SK-N-SH (cell line): Measurements from ENCODE around the gene PTPN2. TPM values are rescaled to one million over a fixed set of nuclear protein-coding genes. Genes with fewer than 3 reads are reported as not detected.

Experiments used
- CTCF ChIA-PET: fragments of 300-600, 350-600 bp; formaldehyde crosslinking; extraction: SDS; loops from one replicate; lab custom pipeline; 2021; lab: Yijun Ruan, JAX
- POLR2A ChIA-PET: fragments of 350-600 bp; sonication (Branson Sonifier 250); formaldehyde crosslinking; extraction: SDS; loops from one replicate; lab custom pipeline; 2020; ENCODE audit warnings: antibody characterized with exemption, inconsistent platforms; lab: Yijun Ruan, JAX
- DNase-seq: peaks from one replicate; pipeline ENCODE4 v3.0.0; 2012
- H2AFZ ChIP-seq: fragments of 200-600 bp; sonication (generic); 2 replicates; pipeline ENCODE4 v1.8.1; 2016; ENCODE audit warnings: antibody characterized with exemption, mild to moderate bottlenecking, low read depth
- H3F3A ChIP-seq: fragments of 200-600 bp; sonication (generic); replicated peaks from 2 replicates; pipeline ENCODE3; 2016; ENCODE audit warnings: antibody characterized with exemption, mild to moderate bottlenecking; ENCODE audit not compliant: insufficient read depth
- H3K27ac ChIP-seq, 2 experiments: fragments of 200-500 bp in 1 of 2; fragments of 200-600 bp in 1 of 2; sonication (Bioruptor generic) in 1 of 2; sonication (generic), shearing (Covaris generic) in 1 of 2; 2 replicates each; pipeline versions ENCODE4 v1.5.1 to v1.6.1; 2014 to 2016; ENCODE audit warnings: low read depth in 2 of 2, inconsistent platforms in 1 of 2, low read length in 1 of 2, mild to moderate bottlenecking in 1 of 2, mixed read lengths in 1 of 2
- H3K27me3 ChIP-seq: fragments of 200-600 bp; sonication (generic), shearing (Covaris generic); 2 replicates; pipeline ENCODE4 v1.6.1; 2016; ENCODE audit warnings: mixed run types; ENCODE audit not compliant: insufficient read depth
- H3K36me3 ChIP-seq, 2 experiments: fragments of 200-500 bp in 1 of 2; fragments of 200-600 bp in 1 of 2; sonication (Bioruptor generic) in 1 of 2; sonication (generic) in 1 of 2; replicated peaks in 1 of 2; 2 replicates each; pipeline versions ENCODE3 to v1.5.1; 2014 to 2016; ENCODE audit warnings: low read length in 1 of 2, mild to moderate bottlenecking in 1 of 2; ENCODE audit not compliant: insufficient read depth in 2 of 2, control insufficient read depth in 1 of 2
- H3K4me1 ChIP-seq, 2 experiments: fragments of 200-500 bp in 1 of 2; fragments of 200-600 bp in 1 of 2; sonication (Bioruptor generic) in 1 of 2; sonication (generic), shearing (Covaris generic) in 1 of 2; 2 replicates each; pipeline versions ENCODE4 v1.5.1 to v1.6.1; 2014 to 2016; ENCODE audit warnings: low read depth in 1 of 2, low read length in 1 of 2, mixed run types in 1 of 2; ENCODE audit not compliant: insufficient read depth in 2 of 2, control insufficient read depth in 1 of 2
- H3K4me2 ChIP-seq: fragments of 200-600 bp; sonication (generic), shearing (Covaris generic); 2 replicates; pipeline ENCODE4 v1.6.1; 2017; ENCODE audit warnings: mixed run types
- H3K4me3 ChIP-seq, 2 experiments: fragments of 200-500 bp in 1 of 2; fragments of 200-600 bp in 1 of 2; sonication (Bioruptor generic) in 1 of 2; sonication (generic), shearing (Covaris generic) in 1 of 2; 2 replicates each; pipeline versions ENCODE4 v1.5.1 to v1.8.1; 2014 to 2016; ENCODE audit warnings: low read depth in 2 of 2, inconsistent platforms in 1 of 2, low read length in 1 of 2, mild to moderate bottlenecking in 1 of 2, mixed read lengths in 1 of 2, moderate library complexity in 1 of 2
- H3K79me2 ChIP-seq: fragments of 200-600 bp; sonication (generic); 2 replicates; pipeline ENCODE4 v1.8.1; 2017; ENCODE audit warnings: mild to moderate bottlenecking; ENCODE audit not compliant: insufficient read depth
- H3K9ac ChIP-seq: fragments of 200-600 bp; sonication (generic); 2 replicates; pipeline ENCODE4 v1.6.1; 2017; ENCODE audit warnings: mixed run types
- H3K9me2 ChIP-seq: fragments of 200-600 bp; sonication (generic); 2 replicates; pipeline ENCODE4 v1.6.1; 2017; ENCODE audit warnings: mixed run types
- H3K9me3 ChIP-seq: fragments of 200-600 bp; sonication (generic); 2 replicates; pipeline ENCODE4 v1.6.1; 2017; ENCODE audit warnings: mixed run types, mild to moderate bottlenecking, moderate library complexity
- H4K20me1 ChIP-seq: fragments of 200-600 bp; sonication (generic); 2 replicates; pipeline ENCODE4 v1.6.1; 2017; ENCODE audit warnings: mild to moderate bottlenecking, mixed run types; ENCODE audit not compliant: insufficient read depth
- GATA2 ChIP-seq: sonication (generic); formaldehyde crosslinking; IDR thresholded peaks from 2 replicates; pipeline ENCODE4 v1.5.0; 2020; ENCODE audit warnings: mild to moderate bottlenecking, missing genetic modification reagents
- MEF2A ChIP-seq: IDR thresholded peaks from 2 replicates; pipeline ENCODE4 v1.4.0; 2012; ENCODE audit warnings: low read depth, borderline replicate concordance
- NFIC ChIP-seq: IDR thresholded peaks from 2 replicates; pipeline ENCODE4 v1.4.0; 2012; ENCODE audit warnings: borderline replicate concordance
- POLR2AphosphoS5 ChIP-seq: IDR thresholded peaks from 2 replicates; pipeline ENCODE4 v1.6.1; 2012; ENCODE audit warnings: low read depth, low read length
- RAD21 ChIP-seq: IDR thresholded peaks from 2 replicates; pipeline ENCODE4 v1.6.1; 2012; ENCODE audit warnings: mild to moderate bottlenecking, low read length
- SIN3A ChIP-seq: IDR thresholded peaks from 2 replicates; pipeline ENCODE4 v1.6.1; 2012; ENCODE audit warnings: low read depth, mild to moderate bottlenecking, low read length, moderate library complexity, borderline replicate concordance
- TAF1 ChIP-seq: IDR thresholded peaks from 2 replicates; pipeline ENCODE4 v1.6.1; 2012; ENCODE audit warnings: low read depth, mild to moderate bottlenecking, low read length, moderate library complexity, borderline replicate concordance
- WGBS: methylation state at CpG from one replicate; pipeline ENCODE4 v1.1.6; 2017; ENCODE audit warnings: low lambda C conversion rate; 5-methylcytosine and 5-hydroxymethylcytosine counted together
- polyA plus RNA-seq, 3 experiments: library from polyadenylated mRNA; depleted of rRNA; stranded (reverse); fragments of >200 nt; gene quantifications; 2 replicates each; pipeline ENCODE4 v1.2.3, GENCODE V29; 2012
- TF ChIP-seq, protein P1 (sequence below): fragments of 150-350 bp; IDR thresholded peaks from 2 replicates; pipeline ENCODE4 v1.6.1; 2017; ENCODE audit warnings: antibody characterized with exemption, low read length, low read depth, borderline replicate concordance
- TF ChIP-seq, protein P2 (sequence below): IDR thresholded peaks from 2 replicates; pipeline ENCODE4 v1.4.0; 2012; ENCODE audit warnings: low read depth
- TF ChIP-seq, protein P3 (sequence below): IDR thresholded peaks from 2 replicates; pipeline ENCODE4 v1.4.0; 2012; ENCODE audit warnings: low read depth, borderline replicate concordance
- TF ChIP-seq, protein P4 (sequence below): IDR thresholded peaks from 2 replicates; pipeline ENCODE4 v1.6.1; 2012; ENCODE audit warnings: mild to moderate bottlenecking, low read depth, low read length, moderate library complexity

Gene PTPN2
- polyA plus RNA-seq, 1 of the 3 experiments (the other 2 are of a cell fraction), result 11.2 TPM

DNA sequence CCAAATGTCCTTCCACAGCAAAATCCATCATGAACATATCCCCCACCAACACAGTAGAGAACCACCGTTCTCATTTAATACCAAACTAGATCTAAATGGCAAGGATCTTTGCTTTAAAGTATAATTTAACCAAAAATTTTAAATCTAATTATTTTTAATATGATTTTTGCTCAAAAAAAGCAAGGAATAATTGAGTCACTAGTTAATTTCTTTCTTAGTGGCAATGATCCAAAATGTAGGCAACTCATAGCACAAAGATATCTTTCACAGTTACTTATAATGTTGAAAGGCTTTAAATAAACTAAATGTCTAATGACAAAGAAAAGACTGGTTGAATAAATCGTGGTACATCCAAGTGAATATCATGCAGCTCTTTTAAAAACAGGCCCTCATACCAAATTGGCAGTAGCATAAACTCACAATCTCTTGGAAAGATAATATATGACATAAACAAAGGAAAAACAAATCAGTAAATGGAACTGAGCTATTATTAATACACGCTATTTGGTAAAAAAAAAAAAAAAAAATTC, 20.3 kb downstream of the PTPN2 start:
- CTCF ChIA-PET, result interaction anchor here (1.5 kb wide), 1 partner anchor 70 kb away, joined by 3 read pairs; no protein-coding TSS in a partner anchor

DNA sequence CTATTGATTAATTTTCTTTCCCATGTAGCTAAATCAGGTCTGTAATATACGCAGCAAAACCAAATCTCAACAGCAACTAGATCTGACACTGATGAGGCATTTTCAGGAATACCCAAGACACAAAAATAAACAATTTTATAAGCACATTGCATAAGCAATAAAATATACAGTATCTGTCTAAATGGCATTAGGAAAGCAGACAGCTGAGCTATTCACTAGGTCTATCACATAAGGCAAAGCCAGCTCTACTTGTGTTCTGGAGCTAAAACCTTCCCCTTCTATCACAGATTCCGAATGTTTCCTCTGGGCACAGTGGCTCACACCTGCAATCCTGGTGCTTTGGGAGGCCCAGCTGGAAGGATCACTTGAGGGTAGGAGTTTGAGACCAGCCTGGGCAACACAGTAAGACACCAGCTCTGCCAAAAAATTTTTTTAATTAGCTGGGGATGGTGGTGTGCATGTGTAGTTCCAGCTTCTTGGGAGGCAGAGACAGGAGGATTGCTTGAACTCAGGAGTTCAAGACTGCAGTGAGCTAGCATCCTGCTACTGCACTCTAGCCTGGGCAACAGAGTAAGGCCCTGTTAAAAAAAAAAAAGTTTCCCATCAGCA, 21.1 kb downstream of the PTPN2 start:
- POLR2A ChIA-PET, result interaction anchor here (1.5 kb wide), 1 partner anchor 20 kb away, joined by 4 read pairs; no protein-coding TSS in a partner anchor
- DNase-seq, result no peak

More for the DNA sequence above, 20.3 kb downstream of the PTPN2 start:
- no peak overlapping the region for H3K4me2 ChIP-seq
- TF ChIP-seq, protein P1, sequence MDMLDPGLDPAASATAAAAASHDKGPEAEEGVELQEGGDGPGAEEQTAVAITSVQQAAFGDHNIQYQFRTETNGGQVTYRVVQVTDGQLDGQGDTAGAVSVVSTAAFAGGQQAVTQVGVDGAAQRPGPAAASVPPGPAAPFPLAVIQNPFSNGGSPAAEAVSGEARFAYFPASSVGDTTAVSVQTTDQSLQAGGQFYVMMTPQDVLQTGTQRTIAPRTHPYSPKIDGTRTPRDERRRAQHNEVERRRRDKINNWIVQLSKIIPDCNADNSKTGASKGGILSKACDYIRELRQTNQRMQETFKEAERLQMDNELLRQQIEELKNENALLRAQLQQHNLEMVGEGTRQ, result no peak
- no peak for TF ChIP-seq MEF2A
- no peak for TF ChIP-seq TAF1
- TF ChIP-seq, all 33 proteins: peak for 0
- H3K9me2 ChIP-seq, result no peaks in the 10 kb centered on the region
- H3K79me2 ChIP-seq, result peaks cover 30% of the 10 kb centered on the region
- 55% methylated on average over 3 of the region's 3 CpGs for WGBS
- H3K27me3 ChIP-seq, result no peaks in the 10 kb centered on the region
- no peaks in the 10 kb centered on the region for H3F3A ChIP-seq
- H3K4me1 ChIP-seq, result no peaks in the 10 kb centered on the region; a peak in 1 of 4 replicates
- H3K36me3 ChIP-seq, result no peaks in the 10 kb centered on the region
- no peak overlapping the region for H3K27ac ChIP-seq
- no peak overlapping the region for H3K4me3 ChIP-seq
- no peak for DNase-seq
- no peak overlapping the region for H3K9ac ChIP-seq
- H3K9me3 ChIP-seq, result no peaks in the 10 kb centered on the region
- H2AFZ ChIP-seq, result no peak overlapping the region
- no peaks in the 10 kb centered on the region for H4K20me1 ChIP-seq
- POLR2A ChIA-PET, result interaction anchor here (1.5 kb wide), 1 partner anchor 19 kb away, joined by 4 read pairs; no protein-coding TSS in a partner anchor

More for the DNA sequence above, 21.1 kb downstream of the PTPN2 start:
- TF ChIP-seq, protein P2, sequence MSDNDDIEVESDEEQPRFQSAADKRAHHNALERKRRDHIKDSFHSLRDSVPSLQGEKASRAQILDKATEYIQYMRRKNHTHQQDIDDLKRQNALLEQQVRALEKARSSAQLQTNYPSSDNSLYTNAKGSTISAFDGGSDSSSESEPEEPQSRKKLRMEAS, result no peak
- TF ChIP-seq RAD21 (no peak), NFIC (no peak), GATA2 (no peak), TAF1 (no peak), SIN3A (no peak), POLR2AphosphoS5 (no peak)
- TF ChIP-seq, protein P3, sequence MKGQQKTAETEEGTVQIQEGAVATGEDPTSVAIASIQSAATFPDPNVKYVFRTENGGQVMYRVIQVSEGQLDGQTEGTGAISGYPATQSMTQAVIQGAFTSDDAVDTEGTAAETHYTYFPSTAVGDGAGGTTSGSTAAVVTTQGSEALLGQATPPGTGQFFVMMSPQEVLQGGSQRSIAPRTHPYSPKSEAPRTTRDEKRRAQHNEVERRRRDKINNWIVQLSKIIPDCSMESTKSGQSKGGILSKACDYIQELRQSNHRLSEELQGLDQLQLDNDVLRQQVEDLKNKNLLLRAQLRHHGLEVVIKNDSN, result no peak
- TF ChIP-seq, protein P4, sequence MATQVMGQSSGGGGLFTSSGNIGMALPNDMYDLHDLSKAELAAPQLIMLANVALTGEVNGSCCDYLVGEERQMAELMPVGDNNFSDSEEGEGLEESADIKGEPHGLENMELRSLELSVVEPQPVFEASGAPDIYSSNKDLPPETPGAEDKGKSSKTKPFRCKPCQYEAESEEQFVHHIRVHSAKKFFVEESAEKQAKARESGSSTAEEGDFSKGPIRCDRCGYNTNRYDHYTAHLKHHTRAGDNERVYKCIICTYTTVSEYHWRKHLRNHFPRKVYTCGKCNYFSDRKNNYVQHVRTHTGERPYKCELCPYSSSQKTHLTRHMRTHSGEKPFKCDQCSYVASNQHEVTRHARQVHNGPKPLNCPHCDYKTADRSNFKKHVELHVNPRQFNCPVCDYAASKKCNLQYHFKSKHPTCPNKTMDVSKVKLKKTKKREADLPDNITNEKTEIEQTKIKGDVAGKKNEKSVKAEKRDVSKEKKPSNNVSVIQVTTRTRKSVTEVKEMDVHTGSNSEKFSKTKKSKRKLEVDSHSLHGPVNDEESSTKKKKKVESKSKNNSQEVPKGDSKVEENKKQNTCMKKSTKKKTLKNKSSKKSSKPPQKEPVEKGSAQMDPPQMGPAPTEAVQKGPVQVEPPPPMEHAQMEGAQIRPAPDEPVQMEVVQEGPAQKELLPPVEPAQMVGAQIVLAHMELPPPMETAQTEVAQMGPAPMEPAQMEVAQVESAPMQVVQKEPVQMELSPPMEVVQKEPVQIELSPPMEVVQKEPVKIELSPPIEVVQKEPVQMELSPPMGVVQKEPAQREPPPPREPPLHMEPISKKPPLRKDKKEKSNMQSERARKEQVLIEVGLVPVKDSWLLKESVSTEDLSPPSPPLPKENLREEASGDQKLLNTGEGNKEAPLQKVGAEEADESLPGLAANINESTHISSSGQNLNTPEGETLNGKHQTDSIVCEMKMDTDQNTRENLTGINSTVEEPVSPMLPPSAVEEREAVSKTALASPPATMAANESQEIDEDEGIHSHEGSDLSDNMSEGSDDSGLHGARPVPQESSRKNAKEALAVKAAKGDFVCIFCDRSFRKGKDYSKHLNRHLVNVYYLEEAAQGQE, result no peak
- H3K79me2 ChIP-seq, result peaks cover 30% of the 10 kb centered on the region
- H3K9ac ChIP-seq, result no peak overlapping the region
- H3K4me2 ChIP-seq, result no peak overlapping the region
- CTCF ChIA-PET, result interaction anchor here (1.5 to 1.7 kb wide), 2 partner anchors 31 to 71 kb away, joined by 3 read pairs; no protein-coding TSS in a partner anchor
- no peaks in the 10 kb centered on the region for H3K9me3 ChIP-seq
- no peak overlapping the region for H3K27ac ChIP-seq
- H4K20me1 ChIP-seq, result no peaks in the 10 kb centered on the region
- no peaks in the 10 kb centered on the region for H3K36me3 ChIP-seq
- WGBS, result 91% methylated on average over 2 of the region's 2 CpGs
- H3F3A ChIP-seq, result no peaks in the 10 kb centered on the region
- no peaks in the 10 kb centered on the region; a peak in 1 of 4 replicates for H3K4me1 ChIP-seq
- no peak overlapping the region for H2AFZ ChIP-seq
- H3K4me3 ChIP-seq, result no peak overlapping the region
- H3K27me3 ChIP-seq, result no peaks in the 10 kb centered on the region
- H3K9me2 ChIP-seq, result no peaks in the 10 kb centered on the region
